Dedifferentiated amniotic fluid mesenchymal stem cell (primary cell): ENCODE measurements around the gene PPP4C.

ENCODE experiments used
- DNase-seq: peaks from one replicate; pipeline ENCODE4 v3.0.0-alpha.2; 2016; ENCODE audit errors: extremely low spot score

PPP4C gene

DNA sequence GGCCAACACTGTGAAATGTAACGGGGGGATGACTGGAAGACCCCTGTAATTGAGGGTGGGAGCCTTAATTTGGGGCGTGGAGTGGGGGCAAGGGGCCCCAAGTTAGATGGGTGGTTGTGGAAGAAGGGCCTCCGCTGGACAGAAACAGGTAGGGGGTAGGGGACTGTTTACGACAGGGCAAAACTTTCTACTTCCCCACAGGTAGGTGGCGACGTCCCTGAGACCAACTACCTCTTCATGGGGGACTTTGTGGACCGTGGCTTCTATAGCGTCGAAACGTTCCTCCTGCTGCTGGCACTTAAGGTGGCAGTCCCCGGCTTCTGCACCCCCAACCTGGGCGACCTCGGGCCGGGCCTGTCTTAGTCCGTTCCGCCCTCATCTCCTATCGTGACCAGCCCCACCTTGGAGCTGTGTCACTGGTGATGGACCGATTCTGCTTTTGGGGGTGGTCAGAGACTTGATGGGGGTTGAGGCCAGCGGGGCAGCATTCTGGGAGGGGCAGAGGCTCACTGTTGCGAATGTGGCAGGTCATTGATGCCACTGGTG lies 6.8 kb downstream of the PPP4C start:
- DNase-seq = no peak

DNA sequence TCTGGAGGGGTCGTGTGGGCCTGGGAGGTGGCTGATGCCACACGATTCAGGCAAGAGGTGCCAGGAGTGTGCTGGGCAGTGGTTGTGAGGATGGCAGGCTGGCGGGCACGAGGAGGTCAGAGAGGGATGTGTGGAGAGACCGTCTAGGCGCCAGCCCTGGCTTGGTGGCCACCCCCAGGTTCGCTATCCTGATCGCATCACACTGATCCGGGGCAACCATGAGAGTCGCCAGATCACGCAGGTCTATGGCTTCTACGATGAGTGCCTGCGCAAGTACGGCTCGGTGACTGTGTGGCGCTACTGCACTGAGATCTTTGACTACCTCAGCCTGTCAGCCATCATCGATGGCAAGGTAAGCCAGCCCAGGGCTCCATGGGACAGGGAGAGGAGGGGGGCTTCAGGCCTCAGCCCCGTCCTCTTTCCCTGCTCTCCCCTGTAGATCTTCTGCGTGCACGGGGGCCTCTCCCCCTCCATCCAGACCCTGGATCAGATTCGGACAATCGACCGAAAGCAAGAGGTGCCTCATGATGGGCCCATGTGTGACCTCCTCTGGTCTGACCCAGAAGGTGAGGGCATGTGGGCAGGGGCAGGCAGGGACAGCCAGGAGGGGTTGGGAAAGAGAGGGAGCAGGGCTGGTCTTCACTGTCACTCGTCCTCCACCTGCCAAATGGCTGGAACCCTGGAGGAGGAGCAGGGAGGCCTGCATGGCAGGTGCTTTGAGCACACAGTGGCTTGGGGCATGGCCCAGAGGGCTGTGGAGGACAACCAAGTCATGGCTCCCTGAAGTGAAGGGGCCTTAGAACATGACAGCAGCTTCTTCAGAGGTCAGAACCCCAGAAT lies 7.6 kb downstream of the PPP4C start:
- DNase-seq = no peak

DNA sequence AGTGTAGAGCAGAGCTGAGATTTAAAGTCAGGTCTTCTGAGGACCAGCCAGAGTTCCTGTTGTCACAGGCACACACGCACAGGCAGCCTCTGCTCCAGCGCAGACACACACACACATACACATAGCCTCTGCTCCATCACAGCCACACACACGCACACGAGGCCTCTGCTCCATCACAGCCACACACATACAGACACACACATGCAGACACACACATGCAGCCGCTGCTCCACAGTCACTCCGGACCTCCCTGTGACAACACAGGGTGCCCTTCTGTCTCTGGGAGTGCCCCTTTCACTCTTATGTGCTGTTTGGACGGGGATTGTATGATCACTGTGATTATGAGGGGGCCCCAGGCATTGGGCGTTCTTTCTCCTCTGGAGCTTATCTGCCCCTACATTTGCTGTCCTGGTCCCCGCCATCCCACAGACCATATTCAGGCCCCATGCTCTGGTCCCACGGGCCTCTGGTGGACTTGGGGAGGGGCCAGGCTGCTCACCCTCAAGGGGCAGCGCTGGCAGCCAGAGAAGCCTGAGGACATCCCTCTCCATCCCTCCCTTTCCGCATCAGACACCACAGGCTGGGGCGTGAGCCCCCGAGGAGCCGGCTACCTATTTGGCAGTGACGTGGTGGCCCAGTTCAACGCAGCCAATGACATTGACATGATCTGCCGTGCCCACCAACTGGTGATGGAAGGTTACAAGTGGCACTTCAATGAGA lies 8.5 kb downstream of the PPP4C start:
- no peak for DNase-seq

GRCh38 chr16:30084816-30085159 lies 9.0 kb downstream of the PPP4C start:
- DNase-seq = no peak

DNA sequence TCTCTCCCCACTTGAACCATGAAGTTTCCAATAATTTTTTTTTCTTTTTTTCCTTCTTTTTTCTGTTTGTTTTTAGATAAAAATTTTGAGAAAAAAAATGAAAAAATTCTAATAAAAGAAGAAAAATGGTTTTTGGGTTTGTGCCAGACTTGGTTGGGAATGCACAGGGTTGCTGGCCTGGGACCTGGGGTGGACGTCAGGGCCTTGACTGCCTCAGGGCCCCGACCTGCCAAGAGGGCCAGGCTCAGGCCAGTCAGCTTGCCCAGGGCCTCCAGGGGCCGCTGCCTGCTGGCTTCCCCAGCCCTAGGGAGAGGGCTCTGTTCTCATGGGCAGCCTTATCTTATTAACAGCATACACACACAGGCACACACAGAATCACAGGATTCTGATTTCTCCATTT lies 9.5 kb downstream of the PPP4C start:
- DNase-seq = no peak

- DNase-seq = no peak
Observed at GRCh38 chr16:30085820-30086219, 10.0 kb downstream of the PPP4C start.

DNA sequence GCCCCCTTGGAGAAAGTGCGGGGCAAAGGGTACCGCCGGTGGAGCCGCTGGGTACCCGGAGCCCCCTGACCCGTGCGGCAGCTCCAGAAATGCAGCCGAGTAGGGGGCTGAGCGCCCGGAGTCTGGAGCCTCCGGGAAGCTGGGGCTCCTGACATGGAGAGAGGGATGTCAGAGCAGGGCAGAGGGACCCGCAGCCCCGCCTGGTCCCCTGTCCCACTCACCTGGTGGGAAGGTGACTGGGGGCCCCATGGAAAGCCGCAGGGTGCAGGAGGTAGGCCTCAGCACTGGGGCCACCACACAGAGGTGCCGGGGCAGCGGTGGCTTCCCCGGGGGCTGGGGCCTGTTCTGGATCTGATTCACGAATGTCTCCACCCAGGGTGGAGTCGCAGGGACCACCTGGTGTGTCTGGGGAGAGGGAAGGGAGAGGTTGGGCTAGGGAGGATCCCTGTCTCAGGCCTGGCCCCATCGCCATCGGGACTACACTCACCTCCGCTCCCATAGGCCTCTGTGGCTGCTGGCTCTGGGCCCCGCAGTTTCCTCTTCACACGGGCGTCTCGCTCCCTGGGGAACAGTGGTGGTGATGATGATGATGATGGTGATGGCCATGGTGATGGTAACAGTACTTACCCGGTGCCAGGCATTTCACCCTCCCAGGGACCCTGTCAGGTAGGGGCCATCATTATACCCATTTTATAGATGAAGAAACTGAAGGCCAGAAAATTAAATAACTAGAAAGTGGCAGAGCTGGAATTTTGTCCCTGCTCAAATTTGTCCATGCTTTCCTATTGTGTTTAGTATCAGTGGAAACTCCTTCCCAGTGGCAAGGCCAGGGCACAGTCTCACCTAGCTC lies 10.7 kb downstream of the PPP4C start:
- no peak for DNase-seq

DNA sequence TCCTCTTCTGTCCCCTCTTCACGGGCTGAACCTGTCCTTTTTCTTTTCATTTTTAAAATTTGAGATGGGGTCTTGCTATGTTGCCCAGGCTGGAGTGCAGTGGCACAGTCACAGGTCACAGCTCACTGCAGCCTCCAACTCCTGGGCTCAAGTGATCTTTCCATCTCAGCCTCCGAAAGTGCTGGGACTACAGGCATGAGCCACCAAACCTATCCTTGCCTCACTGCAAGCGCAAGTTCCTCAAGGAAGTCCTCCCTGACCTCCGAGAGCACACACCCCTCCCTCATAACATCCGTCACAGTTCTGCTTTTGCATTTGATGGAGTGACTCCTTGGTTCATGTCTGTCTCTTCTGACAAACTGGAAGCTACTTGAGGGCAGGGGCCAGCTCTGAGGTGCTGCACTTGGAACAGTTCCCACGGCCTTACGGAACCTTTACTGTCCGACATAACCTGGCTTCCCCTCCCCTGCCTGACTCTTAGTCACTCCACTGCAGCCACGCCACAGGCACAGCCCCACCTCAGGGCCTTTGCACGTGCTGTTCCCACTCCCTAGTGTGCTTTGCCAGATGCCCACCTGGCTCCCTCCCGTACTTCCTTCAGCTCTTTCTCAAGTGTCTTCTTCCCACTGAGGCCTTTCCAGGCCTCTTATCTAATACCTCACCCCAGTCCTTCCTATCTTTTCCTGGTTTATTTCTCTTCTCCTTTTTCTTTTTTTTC lies 11.5 kb downstream of the PPP4C start:
- no peak for DNase-seq

DNA sequence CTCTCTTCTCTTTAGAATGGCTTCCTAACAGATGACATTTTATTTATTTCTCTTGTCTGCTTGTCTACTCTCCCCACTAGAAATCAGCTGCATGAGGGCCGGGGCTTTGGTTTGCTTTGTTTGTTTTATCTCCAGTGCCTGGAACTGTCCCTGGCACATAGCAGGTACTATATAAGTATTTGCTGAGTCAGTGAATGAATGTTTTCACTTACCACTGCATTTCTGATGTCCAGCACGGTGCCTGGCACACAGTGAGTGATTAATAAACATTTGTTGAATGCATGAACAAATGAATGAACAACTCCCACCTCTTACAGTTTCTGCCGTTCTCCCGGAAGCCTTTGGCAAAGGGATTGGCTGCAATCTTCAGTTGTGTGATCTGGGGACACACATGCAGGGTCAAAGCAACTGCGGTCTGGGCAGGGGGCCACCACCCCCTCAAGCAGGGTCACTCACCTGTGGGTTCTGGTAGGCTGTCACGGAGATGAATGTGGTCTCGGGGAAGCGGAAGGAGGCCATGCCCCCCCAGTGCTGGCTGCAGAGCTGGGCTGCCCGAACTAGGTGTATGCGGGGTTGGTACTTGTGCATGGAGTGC lies 12.5 kb downstream of the PPP4C start:
- no peak for DNase-seq

DNA sequence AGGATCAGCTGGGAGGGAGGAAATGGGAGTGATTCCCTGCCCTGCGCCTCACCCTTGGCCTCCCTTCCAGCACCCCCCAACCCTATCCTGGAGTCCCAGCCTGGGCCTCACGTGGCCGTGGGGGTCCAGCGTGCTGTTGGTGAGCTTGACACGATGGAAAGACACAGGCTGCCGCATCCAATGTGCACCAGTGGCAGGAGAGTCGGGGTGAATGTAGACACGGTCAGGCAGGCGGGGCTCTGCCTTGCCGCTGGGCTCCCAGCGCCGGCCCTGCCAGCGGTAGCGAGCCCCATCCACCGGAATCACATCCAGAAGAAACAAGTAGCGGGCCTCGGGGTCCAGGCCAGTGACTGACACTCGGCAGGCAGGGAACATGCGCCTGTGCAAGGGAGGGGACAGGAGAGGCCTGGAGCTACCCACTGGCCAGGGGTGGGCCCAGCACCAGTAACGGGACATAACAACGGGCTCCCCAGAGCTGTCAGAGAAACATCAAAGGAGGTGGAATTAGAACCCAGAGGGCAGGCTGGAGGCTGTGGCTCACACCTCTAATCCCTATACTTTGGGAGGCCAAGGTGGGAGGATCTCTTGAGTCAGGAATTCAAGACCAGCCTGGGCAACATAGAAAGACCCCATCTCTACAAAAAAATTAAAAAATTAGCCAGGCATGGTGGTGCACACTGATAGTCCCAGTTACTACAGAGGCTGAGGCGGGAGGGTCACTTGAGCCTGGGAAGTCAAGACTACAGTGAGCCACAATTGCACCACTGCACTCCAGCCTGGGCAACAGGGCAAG lies 13.2 kb downstream of the PPP4C start:
- no peak for DNase-seq

DNA sequence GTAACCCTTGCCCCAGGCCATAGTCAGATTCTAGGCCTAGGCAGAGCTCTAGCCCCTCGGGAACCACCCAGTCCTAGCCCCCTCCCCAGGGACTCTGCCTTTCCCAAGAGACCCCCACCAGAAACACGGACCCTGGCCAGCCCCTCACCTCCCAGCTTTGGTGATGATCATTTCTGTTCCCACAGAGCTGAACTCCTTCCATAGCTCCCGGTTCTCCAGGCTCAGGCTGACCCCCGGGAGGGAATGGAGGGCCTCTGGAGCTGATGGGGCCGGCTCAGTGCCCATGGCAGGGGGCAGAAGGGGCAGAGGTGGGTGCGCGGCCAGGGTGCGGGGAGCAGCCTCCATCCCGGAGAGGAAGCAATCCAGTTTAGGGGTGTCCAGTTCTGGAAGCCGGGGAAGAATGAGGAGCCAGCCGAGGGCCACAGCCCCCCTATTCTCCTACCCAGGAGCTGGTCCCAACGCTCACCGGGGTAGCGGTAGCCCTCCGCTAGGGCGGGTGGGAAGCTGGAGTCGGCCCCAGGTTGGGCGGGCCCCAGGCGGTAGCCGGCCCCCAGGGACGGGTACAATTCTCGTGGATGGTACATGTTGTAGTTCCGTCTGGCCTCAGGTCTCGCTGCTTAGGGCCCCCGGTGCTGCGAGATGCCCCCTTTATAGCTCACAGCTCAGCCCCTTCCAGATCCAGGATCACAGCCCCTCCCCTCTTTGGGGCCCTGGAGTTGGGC lies 15.0 kb downstream of the PPP4C start:
- no peak for DNase-seq

GRCh38 chr16:30091474-30092372 lies 15.9 kb downstream of the PPP4C start, which contains the start of gene TBX6:
TBX6 (minus strand) TSS chr16:30091924; CDS start chr16:30091193, 731 bp downstream.
- peak; percentile 82 for DNase-seq

DNA sequence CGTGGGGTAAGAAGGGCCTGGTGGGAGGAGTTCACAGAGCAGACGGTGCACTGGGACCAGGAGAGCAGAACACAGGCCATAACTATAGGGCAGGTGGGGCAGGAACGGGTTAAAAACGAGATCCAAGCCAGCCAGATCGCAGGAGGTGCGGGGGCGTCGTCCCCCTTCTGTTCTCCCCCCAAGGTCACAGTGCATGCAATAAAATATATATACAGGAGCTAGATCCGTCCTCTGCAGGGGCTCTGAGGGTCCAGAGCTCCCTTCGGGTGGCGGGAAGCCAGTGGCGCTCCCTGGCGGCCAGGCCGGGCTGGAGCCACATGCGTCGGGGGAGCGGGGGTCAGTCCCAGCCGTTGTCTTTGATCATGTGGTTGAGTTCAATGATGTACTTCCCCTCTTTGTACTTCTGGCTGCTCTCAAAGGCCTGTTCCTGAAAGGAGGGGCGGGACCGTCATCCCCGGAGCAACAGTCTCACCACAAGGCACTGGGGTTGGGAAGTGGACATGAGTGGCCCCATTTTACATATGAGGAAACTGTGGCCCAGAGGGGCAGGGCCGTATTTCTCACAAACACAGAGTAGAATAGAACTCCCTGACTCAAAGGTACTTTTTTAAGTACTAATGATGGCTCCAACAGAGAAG lies 16.7 kb downstream of the PPP4C start:
- no peak for DNase-seq

GRCh38 chr16:30094541-30095165 lies 18.9 kb downstream of the PPP4C start:
- DNase-seq = no peak

DNA sequence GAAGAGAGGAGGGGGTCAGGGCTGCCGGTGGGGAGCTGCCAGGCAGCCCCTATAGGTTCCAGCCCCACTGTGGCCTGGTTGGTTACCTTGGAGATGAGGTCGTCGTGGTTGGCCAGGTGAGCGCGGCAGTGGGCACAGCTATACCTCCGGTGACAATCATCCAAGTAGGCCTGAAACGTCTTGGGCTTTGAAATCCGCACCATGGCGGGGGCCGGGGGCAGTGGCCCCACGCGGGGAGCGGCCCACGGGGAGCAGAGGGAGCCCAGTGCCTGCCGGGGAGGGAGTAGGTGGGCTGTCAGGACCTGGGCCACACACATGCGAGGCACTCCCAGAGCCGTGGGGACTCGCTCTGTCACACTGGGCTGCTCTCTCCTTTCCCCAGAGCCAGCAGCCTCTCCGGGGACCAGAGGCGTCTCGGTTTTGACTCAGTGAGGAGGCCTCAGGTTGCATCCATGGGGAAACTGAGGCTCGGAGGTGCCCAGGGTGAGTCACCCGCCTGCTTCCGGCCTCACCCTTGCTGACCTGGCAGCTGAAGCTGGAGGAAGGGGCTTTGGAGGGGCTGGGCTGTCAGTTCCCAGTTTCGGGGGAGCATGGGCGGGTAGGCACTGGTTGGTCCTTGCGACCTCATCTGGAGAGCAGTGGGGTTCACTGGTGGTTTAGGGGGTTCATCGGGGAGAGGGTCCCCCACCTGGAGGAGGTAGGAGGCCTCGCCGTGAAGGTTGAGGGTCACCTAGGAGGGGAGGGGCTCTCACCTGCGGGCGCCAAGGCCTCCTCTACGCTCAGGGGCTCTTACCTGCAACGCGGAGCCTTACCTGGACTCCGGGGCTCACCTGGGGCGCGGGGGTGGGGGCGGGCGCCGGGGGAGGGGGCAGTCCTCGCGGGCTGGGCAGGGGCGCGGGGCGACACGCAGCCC lies 19.6 kb downstream of the PPP4C start:
- DNase-seq = no peak

DNA sequence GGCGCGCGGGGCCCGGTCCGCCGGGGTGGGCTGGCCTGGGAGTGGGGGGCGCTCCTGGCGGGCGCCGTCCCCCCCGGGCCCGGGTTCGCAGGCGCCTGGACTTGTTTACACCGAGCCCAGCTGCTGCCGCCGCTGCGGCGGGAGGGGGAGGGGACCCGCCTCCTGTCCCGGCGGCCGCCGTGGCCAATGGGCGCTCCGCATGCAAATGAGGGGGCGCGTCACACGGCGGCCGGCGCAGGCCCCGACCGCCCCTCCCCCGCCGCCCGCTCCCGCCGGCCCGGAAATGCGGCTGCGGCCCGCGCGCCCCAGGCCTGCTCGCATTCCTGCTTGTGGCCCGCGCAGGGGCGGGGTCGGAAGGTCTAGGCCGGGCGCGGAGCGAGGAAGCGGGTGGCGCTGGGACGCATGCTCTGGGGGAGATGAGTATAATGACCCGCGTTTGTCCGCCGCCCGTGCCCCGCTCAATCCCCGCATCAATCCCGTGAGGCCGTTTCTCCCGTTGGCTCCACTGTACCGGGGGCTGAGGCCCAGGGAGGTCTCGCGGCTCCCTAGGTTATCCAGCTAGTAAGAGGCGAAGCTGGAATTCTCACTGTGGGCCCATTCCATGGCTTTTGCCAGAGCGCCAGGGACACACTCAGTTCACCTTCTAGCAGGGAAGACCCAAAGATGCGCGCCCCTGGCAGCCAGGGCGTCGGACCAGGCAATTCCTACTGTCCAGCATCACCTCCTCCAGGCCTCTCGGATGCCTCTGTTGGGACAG lies 20.5 kb downstream of the PPP4C start, which contains the start of gene YPEL3:
Gene YPEL3 (minus strand): TSS at position 109 of the 757 bp plus-strand sequence. CDS start 731 bp downstream, outside the sequence.
- DNase-seq = peak; percentile 57
